ENCODE measurements around the gene SYNPR.

The SYNPR gene

GRCh38 chr3:63654211-63654610 is 376.1 kb downstream of the SYNPR start:
- no peak overlapping the region for H3K4me3 ChIP-seq (ENCODE audit: control insufficient read depth, low read depth, low read length)
- peak; percentile 4 for DNase-seq (ENCODE audit: low read depth)
- no peak for TF ChIP-seq CTCF (IDR thresholded peaks at IDR 0.05; ENCODE audit: control insufficient read depth, insufficient read depth, low read depth, low read length, missing control alignments)

GRCh38 chr3:63654931-63655330 is 376.8 kb downstream of the SYNPR start:
- TF ChIP-seq CTCF (IDR thresholded peaks at IDR 0.05; ENCODE audit: control insufficient read depth, insufficient read depth, low read depth, low read length, missing control alignments) = no peak
- no peak for DNase-seq (ENCODE audit: low read depth)
- H3K4me3 ChIP-seq (ENCODE audit: control insufficient read depth, low read depth, low read length) = no peak overlapping the region

- TF ChIP-seq CTCF (IDR thresholded peaks at IDR 0.05; ENCODE audit: control insufficient read depth, insufficient read depth, low read depth, low read length, missing control alignments) = no peak
- DNase-seq (ENCODE audit: low read depth) = peak; percentile 90
- H3K4me3 ChIP-seq (ENCODE audit: control insufficient read depth, low read depth, low read length) = no peak overlapping the region
Measured at GRCh38 chr3:63655519-63655918, 377.4 kb downstream of the SYNPR start.

- peak; percentile 42 for DNase-seq (ENCODE audit: low read depth)
- no peak overlapping the region for H3K4me3 ChIP-seq (ENCODE audit: control insufficient read depth, low read depth, low read length)
- no peak for TF ChIP-seq CTCF (IDR thresholded peaks at IDR 0.05; ENCODE audit: control insufficient read depth, insufficient read depth, low read depth, low read length, missing control alignments)
Measured at GRCh38 chr3:63656786-63657185, 378.7 kb downstream of the SYNPR start.

GRCh38 chr3:63661242-63661641 is 383.1 kb downstream of the SYNPR start:
- no peak for DNase-seq (ENCODE audit: low read depth)
- no peak overlapping the region for H3K4me3 ChIP-seq (ENCODE audit: control insufficient read depth, low read depth, low read length)
- peak; percentile 33 for TF ChIP-seq CTCF (IDR thresholded peaks at IDR 0.05; ENCODE audit: control insufficient read depth, insufficient read depth, low read depth, low read length, missing control alignments)

GRCh38 chr3:63662011-63662410 is 383.9 kb downstream of the SYNPR start:
- no peak overlapping the region for H3K4me3 ChIP-seq (ENCODE audit: control insufficient read depth, low read depth, low read length)
- DNase-seq (ENCODE audit: low read depth) = no peak
- no peak for TF ChIP-seq CTCF (IDR thresholded peaks at IDR 0.05; ENCODE audit: control insufficient read depth, insufficient read depth, low read depth, low read length, missing control alignments)

- TF ChIP-seq CTCF (IDR thresholded peaks at IDR 0.05; ENCODE audit: control insufficient read depth, insufficient read depth, low read depth, low read length, missing control alignments) = peak; percentile 38
- no peak overlapping the region for H3K4me3 ChIP-seq (ENCODE audit: control insufficient read depth, low read depth, low read length)
- no peak for DNase-seq (ENCODE audit: low read depth)
Measured at GRCh38 chr3:63662500-63662899, 384.4 kb downstream of the SYNPR start.
